Lower leg skin (tissue), 3 donors: ENCODE measurements around the gene MCF2L2.

Source experiments
- POLR2A ChIP-seq, 2 donors: fragments of 450-650 bp; IDR thresholded peaks; one replicate each; pipeline ENCODE4 v1.6.1; 2016 to 2017; ENCODE audit warnings: antibody characterized with exemption in 2 of 2, mild to moderate bottlenecking in 1 of 2, moderate library complexity in 1 of 2
- TF ChIP-seq, protein P1 (sequence below), 3 donors: fragments of 450-650 bp; IDR thresholded peaks; one replicate each; pipeline ENCODE4 v1.5.1; 2016; ENCODE audit warnings: antibody characterized with exemption in 3 of 3, mild to moderate bottlenecking in 3 of 3, moderate library complexity in 2 of 3

DNA sequence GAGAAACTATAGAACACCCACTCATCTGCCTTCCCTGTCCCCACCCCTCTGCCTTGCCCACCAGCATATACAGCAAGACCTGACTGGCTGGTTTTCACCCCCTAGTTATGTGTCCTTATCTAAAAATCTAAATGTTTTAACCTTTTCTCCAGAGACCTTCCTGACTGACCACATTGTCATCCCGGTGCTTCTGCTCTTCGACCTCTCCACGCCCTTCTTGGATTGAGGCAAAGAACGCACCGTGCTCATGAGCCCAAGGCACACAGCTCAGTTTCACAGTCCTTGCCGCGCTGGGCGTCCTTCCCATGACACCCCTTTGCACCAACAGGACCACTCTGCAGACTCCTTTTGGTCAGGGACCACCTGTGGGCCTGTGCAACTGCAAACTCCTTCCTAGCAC lies 112.7 kb downstream of the MCF2L2 start:
- TF ChIP-seq, protein P1, sequence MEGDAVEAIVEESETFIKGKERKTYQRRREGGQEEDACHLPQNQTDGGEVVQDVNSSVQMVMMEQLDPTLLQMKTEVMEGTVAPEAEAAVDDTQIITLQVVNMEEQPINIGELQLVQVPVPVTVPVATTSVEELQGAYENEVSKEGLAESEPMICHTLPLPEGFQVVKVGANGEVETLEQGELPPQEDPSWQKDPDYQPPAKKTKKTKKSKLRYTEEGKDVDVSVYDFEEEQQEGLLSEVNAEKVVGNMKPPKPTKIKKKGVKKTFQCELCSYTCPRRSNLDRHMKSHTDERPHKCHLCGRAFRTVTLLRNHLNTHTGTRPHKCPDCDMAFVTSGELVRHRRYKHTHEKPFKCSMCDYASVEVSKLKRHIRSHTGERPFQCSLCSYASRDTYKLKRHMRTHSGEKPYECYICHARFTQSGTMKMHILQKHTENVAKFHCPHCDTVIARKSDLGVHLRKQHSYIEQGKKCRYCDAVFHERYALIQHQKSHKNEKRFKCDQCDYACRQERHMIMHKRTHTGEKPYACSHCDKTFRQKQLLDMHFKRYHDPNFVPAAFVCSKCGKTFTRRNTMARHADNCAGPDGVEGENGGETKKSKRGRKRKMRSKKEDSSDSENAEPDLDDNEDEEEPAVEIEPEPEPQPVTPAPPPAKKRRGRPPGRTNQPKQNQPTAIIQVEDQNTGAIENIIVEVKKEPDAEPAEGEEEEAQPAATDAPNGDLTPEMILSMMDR (IDR thresholded peaks at IDR 0.05): no peak
- TF ChIP-seq POLR2A (IDR thresholded peaks at IDR 0.05): no peak
